GM10248 (cell line): Measurements from ENCODE around the gene SLC39A6.

Source experiments
- CTCF ChIA-PET: fragments of 300-600 bp; sonication (Branson Sonifier 250); formaldehyde crosslinking; extraction: SDS; loops from one replicate; lab custom pipeline; 2021; ENCODE audit warnings: antibody characterized with exemption; lab: Yijun Ruan, JAX
- POLR2A ChIA-PET: fragments of 350-650 bp; sonication (Branson Sonifier 250); formaldehyde crosslinking; extraction: SDS; loops from one replicate; lab custom pipeline; 2020; ENCODE audit warnings: antibody characterized with exemption; lab: Yijun Ruan, JAX
- DNase-seq: peaks from one replicate; pipeline ENCODE4 v3.0.0; 2012; ENCODE audit errors: extremely low spot score
- CTCF ChIP-seq: IDR thresholded peaks from 2 replicates; pipeline ENCODE4 v1.5.1; 2012; ENCODE audit warnings: mild to moderate bottlenecking, low read depth; ENCODE audit errors: extremely low read depth, missing control alignments, control extremely low read depth

The SLC39A6 gene

GRCh38 chr18:36153771-36154170 lies 24.6 kb upstream of the SLC39A6 start:
- no peak for TF ChIP-seq CTCF
- no peak for DNase-seq
- POLR2A ChIA-PET = no interaction called here
- CTCF ChIA-PET = interaction anchor here (1.1 kb wide), 1 partner anchor 16 kb away, joined by 3 read pairs; no protein-coding TSS in a partner anchor

DNA sequence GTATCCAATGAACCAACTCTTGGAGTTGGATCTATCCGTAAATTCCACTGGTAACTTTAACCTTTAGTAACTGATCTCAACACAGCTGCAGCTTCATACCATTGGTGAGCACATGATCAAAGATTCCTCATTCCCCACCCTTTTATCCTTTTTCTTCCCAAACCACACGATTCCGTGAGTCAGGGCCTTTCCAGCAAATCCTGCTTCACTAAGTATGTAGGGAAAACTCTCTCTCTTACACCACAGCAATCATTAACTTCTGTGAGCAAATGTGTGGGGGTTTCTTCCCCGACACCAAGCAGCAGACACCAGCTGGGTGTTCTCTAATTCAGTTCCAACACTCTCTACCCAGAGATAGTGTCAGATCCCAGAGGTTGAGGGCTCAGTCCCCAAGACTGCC lies 24.1 kb upstream of the SLC39A6 start:
- POLR2A ChIA-PET = no interaction called here
- no peak for DNase-seq
- CTCF ChIA-PET = interaction anchor here (1.1 kb wide), 1 partner anchor 16 kb away, joined by 3 read pairs; no protein-coding TSS in a partner anchor
- no peak for TF ChIP-seq CTCF

DNA sequence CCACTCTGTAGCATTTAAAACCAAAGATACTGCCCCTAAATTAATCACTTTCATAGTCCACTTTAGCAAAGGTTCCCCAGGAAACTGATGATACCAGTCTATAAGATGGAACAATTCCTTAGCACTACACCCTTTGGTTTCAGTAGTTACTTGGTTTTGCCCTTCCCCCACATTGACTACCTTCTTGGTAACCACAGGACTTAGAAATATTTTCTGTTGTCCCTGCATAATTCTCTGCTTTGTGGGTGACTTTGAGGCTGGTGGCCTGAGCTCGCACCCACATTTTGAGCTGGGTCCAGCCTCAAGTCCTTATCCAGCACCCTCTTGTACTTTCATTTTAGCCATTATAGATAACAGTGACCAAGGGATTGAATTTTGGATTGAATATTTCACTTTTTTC lies 23.6 kb upstream of the SLC39A6 start:
- POLR2A ChIA-PET = no interaction called here
- CTCF ChIA-PET = interaction anchor here (1.1 kb wide), 1 partner anchor 15 kb away, joined by 3 read pairs; no protein-coding TSS in a partner anchor
- TF ChIP-seq CTCF = no peak
- no peak for DNase-seq

GRCh38 chr18:36149514-36150289 lies 20.6 kb upstream of the SLC39A6 start:
- POLR2A ChIA-PET = interaction anchor here (0.7 to 2.2 kb wide), 3 partner anchors 10 to 21 kb away, joined by 3 to 5 read pairs (median 3); partner anchors contain the start of gene SLC39A6
- peak; percentile 52 for DNase-seq
- no peak for TF ChIP-seq CTCF
- CTCF ChIA-PET = interaction anchor here (1.0 to 4.1 kb wide), 8 partner anchors 8 to 538 kb away, joined by 3 to 26 read pairs (median 4); no protein-coding TSS in a partner anchor

DNA sequence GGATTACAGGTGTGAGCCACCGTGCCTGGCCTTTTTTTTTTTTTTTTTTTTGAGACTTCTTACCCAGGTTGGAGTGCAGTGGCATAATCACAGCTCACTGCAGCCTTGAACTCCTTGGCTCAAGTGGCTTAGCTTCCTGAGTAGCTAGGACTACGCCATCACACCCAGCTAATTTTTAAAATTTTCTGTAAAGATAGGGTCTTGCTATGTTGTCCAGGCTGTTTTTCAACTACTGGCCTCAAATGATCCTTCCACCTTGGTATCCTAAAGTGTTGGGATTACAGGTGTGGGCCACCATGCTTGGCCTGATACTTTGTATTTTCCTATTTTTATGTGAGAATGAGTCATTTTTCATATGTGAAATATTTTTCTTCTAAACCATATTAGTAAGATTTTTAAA lies 14.3 kb upstream of the SLC39A6 start:
- DNase-seq = no peak
- TF ChIP-seq CTCF = no peak
- ChIA-PET CTCF (interaction anchor here (1.0 to 3.2 kb wide), 2 partner anchors 9 to 14 kb away, joined by 3 to 15 read pairs; no protein-coding TSS in a partner anchor), POLR2A (interaction anchor here (0.7 kb wide), 1 partner anchor 218 kb away, joined by 6 read pairs; no protein-coding TSS in a partner anchor)

DNA sequence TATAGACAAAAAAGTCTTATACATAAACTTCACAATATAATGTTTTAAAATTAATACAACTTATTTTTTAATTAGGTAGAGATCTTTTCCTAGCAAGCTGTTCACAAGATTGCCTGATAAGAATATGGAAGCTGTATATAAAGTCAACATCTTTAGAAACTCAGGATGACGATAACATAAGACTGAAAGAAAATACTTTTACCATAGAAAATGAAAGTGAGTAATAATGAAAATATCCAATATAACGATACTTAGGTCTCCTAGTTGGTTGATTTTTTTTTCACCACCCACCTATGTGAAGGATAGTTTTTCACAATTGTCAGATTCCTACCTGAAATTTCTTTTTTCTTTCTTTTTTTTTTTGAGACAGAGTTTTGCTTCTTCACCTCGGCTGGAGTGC lies 13.6 kb upstream of the SLC39A6 start:
- CTCF ChIA-PET = interaction anchor here (1.0 to 3.2 kb wide), 2 partner anchors 8 to 15 kb away, joined by 3 to 15 read pairs; no protein-coding TSS in a partner anchor
- POLR2A ChIA-PET = interaction anchor here (0.7 kb wide), 1 partner anchor 217 kb away, joined by 6 read pairs; no protein-coding TSS in a partner anchor
- DNase-seq = no peak
- no peak for TF ChIP-seq CTCF
